Activated naive CD4-positive, alpha-beta T cell treated with anti-CD3 and anti-CD28 coated beads, Interleukin-2, amount 50 U/mL, for 24 hours (primary cell): Measurements from ENCODE around the gene BRD3.
A peak's percentile ranks its signal among the peaks of the same experiment; 100 is the strongest.
"Not testable (repeated sequence)": the region's sequence is repeated elsewhere in the genome, so short reads cannot be mapped to it uniquely, and the experiment has no call there.

Experiments
- H3K27ac Mint-ChIP-seq: one replicate; pipeline ENCODE4 v1.8.0; 2021; ENCODE audit warnings: mild to moderate bottlenecking, mixed read lengths
- H3K27me3 Mint-ChIP-seq: one replicate; pipeline ENCODE4 v1.8.0; 2021; ENCODE audit warnings: mixed read lengths
- H3K36me3 Mint-ChIP-seq: one replicate; pipeline ENCODE4 v1.8.0; 2021; ENCODE audit warnings: mixed read lengths
- H3K4me1 Mint-ChIP-seq: one replicate; pipeline ENCODE4 v1.8.0; 2021; ENCODE audit warnings: mixed read lengths
- H3K4me3 Mint-ChIP-seq: one replicate; pipeline ENCODE4 v1.8.0; 2021; ENCODE audit warnings: mild to moderate bottlenecking, mixed read lengths
- H3K9me3 Mint-ChIP-seq: one replicate; pipeline ENCODE4 v1.8.0; 2021; ENCODE audit warnings: mixed read lengths

Gene BRD3

GRCh38 chr9:134067904-134068743 is at the start of gene BRD3:
Gene BRD3 (minus strand): TSS chr9:134068026. CDS start chr9:134053477, 14,549 bp downstream.
- no peaks in the 10 kb centered on the region for H3K9me3 Mint-ChIP-seq
- H3K36me3 Mint-ChIP-seq: no peaks in the 10 kb centered on the region
- peaks cover 38% of the 10 kb centered on the region for H3K4me1 Mint-ChIP-seq
- H3K27me3 Mint-ChIP-seq: peaks cover 2% of the 10 kb centered on the region
- peak within 1 kb of the TSS; percentile 89 for H3K4me3 Mint-ChIP-seq
- H3K27ac Mint-ChIP-seq: peak within 1 kb of the TSS; percentile 80

GRCh38 chr9:134112561-134112960 is 44.7 kb upstream of the BRD3 start:
- Mint-ChIP-seq H3K36me3 (no peaks in the 10 kb centered on the region), H3K4me3 (no peak overlapping the region), H3K9me3 (no peaks in the 10 kb centered on the region), H3K4me1 (no peaks in the 10 kb centered on the region), H3K27ac (no peak overlapping the region), H3K27me3 (no peaks in the 10 kb centered on the region)

DNA sequence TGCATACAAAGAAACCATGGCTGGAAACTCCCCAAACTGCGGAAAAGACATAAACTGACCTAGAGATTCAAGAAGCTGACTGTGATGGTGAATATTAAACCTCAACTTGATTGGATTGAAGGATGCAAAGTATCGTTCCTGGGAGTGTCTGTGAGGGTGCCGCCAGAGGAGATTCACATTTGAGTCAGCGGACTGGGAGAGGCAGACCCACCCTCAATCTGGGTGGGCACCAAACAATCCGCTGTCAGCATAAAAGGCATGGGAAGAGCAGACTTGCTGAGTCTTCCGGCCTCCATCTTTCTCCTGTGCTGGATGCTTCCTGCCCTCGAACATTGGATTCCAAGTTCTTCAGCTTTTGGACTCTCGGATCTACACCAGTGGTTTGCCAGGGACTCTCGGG is 43.2 kb upstream of the BRD3 start:
- Mint-ChIP-seq H3K4me3 (no peak overlapping the region), H3K4me1 (no peaks in the 10 kb centered on the region), H3K9me3 (no peaks in the 10 kb centered on the region), H3K27me3 (no peaks in the 10 kb centered on the region), H3K27ac (no peak overlapping the region), H3K36me3 (no peaks in the 10 kb centered on the region)

DNA sequence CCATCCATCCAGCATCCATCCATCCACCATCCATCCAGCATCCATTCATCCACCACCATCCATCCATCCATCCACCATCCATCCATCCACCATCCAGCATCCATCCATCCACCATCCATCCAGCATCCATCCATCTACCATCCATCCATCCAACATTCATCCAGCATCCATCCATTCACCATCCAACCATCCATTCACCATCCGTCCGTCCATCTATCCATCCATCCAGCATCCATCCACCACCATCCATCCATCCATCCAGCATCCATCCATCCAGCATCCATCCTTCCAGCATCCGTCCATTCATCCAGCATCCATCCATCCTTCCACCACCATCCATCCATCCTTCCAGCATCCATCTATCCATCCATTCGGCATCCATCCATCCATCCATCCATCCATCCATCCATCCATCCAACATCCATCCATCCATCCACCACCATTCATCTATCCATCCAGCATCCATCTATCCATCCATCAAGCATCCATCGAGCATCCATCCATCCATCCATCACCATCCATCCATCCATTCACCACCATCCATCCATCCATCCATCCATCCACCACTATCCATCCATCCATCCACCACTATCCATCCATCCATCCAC is 35.7 kb upstream of the BRD3 start:
- Mint-ChIP-seq H3K9me3 (no peaks in the 10 kb centered on the region), H3K27me3 (peaks cover 7% of the 10 kb centered on the region), H3K36me3 (no peaks in the 10 kb centered on the region), H3K4me1 (no peaks in the 10 kb centered on the region), H3K4me3 (no peak overlapping the region), H3K27ac (no peak overlapping the region)

DNA sequence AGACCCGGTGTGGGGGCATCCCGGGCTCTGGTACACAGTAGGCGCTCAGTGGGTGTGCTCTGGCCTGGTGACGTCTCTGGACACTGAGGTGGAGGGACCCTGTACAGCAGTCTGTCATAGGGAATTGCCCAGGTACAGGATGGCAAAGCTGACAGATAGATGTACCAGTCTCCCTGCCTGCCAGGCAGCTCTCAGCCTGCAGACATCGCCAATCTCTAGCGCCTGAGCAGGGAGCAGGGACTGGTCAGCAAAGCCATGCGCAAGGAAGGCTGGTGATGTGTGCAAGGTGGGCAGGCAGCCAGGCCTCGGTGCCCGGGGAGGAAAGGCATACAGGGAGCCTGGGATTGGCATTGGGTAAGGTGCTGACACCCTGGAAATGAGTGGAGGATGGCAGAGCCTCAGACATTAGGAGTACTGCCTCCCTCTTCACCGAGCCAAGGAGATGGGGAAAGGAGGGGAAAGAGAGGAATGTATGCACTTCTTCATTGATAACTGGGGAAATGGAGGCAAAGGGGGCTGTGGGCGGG is 33.9 kb upstream of the BRD3 start:
- Mint-ChIP-seq H3K4me3 (no peak overlapping the region), H3K4me1 (no peaks in the 10 kb centered on the region), H3K27ac (no peak overlapping the region)

DNA sequence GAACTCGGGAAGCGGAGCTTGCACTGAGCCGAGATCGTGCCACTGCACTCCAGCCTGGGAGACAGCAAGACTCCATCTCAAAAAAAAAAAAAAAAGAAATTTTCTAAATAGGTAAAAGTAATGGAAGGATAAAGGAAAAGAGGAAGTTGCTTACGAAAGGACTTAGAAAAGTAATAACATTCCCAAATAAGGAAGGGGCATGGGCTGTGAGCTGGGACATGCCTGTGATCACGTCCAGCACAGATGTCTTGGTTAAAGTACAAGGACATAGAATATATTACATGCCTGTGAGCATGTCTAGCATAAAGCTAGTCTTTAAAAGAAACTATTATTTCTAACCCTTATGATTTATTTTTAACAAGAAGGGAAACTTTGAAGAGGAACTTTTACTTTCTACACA is 33.3 kb upstream of the BRD3 start:
- H3K36me3 Mint-ChIP-seq, H3K4me3 Mint-ChIP-seq, H3K9me3 Mint-ChIP-seq, H3K27ac Mint-ChIP-seq, H3K4me1 Mint-ChIP-seq, H3K27me3 Mint-ChIP-seq: not testable (repeated sequence)

More for the DNA sequence above, 33.9 kb upstream of the BRD3 start:
- Mint-ChIP-seq H3K9me3 (no peaks in the 10 kb centered on the region), H3K27me3 (peaks cover 7% of the 10 kb centered on the region), H3K36me3 (no peaks in the 10 kb centered on the region)

DNA sequence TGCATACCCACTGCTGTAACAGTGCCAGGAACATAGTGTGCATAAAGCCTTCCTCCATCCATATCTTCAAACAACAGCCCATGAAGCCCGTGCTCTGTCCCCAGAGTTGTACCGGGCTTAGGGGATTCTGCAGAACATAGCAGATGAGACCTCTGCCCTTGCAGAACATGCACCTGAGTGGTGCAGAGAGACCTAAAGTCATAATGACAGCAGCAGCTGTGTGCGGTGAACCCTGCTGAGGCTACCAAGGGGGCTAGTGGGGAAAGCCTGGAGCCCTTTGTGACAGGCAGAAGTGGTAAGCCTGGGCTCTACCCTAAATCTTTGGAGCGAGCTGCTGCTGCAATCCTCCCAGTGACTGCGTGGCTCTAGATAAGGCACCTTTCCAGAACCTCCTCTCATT is 32.2 kb upstream of the BRD3 start:
- Mint-ChIP-seq H3K36me3 (no peaks in the 10 kb centered on the region), H3K4me3 (no peak overlapping the region), H3K27me3 (peaks cover 4% of the 10 kb centered on the region), H3K27ac (no peak overlapping the region), H3K4me1 (no peaks in the 10 kb centered on the region), H3K9me3 (no peaks in the 10 kb centered on the region)

GRCh38 chr9:134099123-134099761 is 31.4 kb upstream of the BRD3 start:
- no peaks in the 10 kb centered on the region for H3K9me3 Mint-ChIP-seq
- H3K4me3 Mint-ChIP-seq: no peak overlapping the region
- no peaks in the 10 kb centered on the region for H3K4me1 Mint-ChIP-seq
- H3K27ac Mint-ChIP-seq: no peak overlapping the region
- H3K36me3 Mint-ChIP-seq: no peaks in the 10 kb centered on the region
- peaks cover 4% of the 10 kb centered on the region for H3K27me3 Mint-ChIP-seq

- Mint-ChIP-seq H3K9me3 (no peaks in the 10 kb centered on the region), H3K4me1 (no peaks in the 10 kb centered on the region), H3K27me3 (peaks cover 2% of the 10 kb centered on the region), H3K27ac (no peak overlapping the region), H3K4me3 (no peak overlapping the region), H3K36me3 (no peaks in the 10 kb centered on the region)
Observed at GRCh38 chr9:134089972-134090371, 22.1 kb upstream of the BRD3 start.

DNA sequence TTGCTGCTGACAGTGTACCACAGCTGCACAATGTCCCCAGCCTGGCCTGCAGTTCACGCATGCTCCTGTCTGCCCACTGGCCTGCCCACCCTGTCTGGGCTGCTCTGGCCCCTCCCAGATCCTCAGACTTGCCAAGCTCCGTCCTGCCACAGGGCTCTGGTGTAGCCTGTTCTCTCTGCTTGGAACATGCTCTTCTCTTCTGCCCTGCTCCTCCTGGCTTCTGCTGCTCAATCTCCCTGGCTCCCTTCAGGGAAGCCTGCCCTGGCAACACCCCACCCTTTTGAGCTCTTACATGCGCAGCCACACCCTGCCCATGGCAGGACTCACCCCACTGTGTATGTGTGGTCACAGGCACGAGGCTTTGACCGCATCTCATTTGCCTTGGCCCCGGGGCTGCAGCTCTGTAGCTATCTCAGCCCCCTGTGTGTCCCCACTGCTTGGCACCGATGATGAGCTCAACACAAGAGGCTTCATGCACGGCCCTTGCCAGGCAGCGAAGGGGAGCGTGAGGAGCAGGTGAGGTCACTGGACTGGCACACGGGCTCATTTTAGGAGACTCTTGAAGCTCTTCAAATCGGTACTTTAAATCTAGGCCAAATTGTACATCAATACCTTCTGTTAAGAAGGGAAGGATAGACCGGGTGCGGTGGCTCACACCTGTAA is 20.4 kb upstream of the BRD3 start:
- no peaks in the 10 kb centered on the region for H3K36me3 Mint-ChIP-seq
- H3K4me1 Mint-ChIP-seq: no peaks in the 10 kb centered on the region
- no peak overlapping the region for H3K4me3 Mint-ChIP-seq
- H3K9me3 Mint-ChIP-seq: no peaks in the 10 kb centered on the region
- H3K27me3 Mint-ChIP-seq: peaks cover 2% of the 10 kb centered on the region
- H3K27ac Mint-ChIP-seq: no peak overlapping the region

GRCh38 chr9:134085674-134086073 is 17.8 kb upstream of the BRD3 start:
- H3K27me3 Mint-ChIP-seq: peaks cover 3% of the 10 kb centered on the region
- no peaks in the 10 kb centered on the region for H3K4me1 Mint-ChIP-seq
- no peak overlapping the region for H3K4me3 Mint-ChIP-seq
- H3K9me3 Mint-ChIP-seq: no peaks in the 10 kb centered on the region
- H3K27ac Mint-ChIP-seq: peak overlapping the region; percentile 88
- H3K36me3 Mint-ChIP-seq: no peaks in the 10 kb centered on the region

GRCh38 chr9:134083451-134083850 is 15.6 kb upstream of the BRD3 start:
- Mint-ChIP-seq H3K9me3 (peaks cover 6% of the 10 kb centered on the region), H3K36me3 (no peaks in the 10 kb centered on the region), H3K27me3 (peaks cover 3% of the 10 kb centered on the region), H3K27ac (no peak overlapping the region), H3K4me3 (no peak overlapping the region), H3K4me1 (no peaks in the 10 kb centered on the region)

GRCh38 chr9:134076644-134077043 is 8.8 kb upstream of the BRD3 start:
- H3K4me1 Mint-ChIP-seq: no peaks in the 10 kb centered on the region
- H3K27ac Mint-ChIP-seq: no peak overlapping the region
- peaks cover 4% of the 10 kb centered on the region for H3K36me3 Mint-ChIP-seq
- H3K27me3 Mint-ChIP-seq: peaks cover 6% of the 10 kb centered on the region
- H3K4me3 Mint-ChIP-seq: no peak overlapping the region
- peaks cover 6% of the 10 kb centered on the region for H3K9me3 Mint-ChIP-seq

DNA sequence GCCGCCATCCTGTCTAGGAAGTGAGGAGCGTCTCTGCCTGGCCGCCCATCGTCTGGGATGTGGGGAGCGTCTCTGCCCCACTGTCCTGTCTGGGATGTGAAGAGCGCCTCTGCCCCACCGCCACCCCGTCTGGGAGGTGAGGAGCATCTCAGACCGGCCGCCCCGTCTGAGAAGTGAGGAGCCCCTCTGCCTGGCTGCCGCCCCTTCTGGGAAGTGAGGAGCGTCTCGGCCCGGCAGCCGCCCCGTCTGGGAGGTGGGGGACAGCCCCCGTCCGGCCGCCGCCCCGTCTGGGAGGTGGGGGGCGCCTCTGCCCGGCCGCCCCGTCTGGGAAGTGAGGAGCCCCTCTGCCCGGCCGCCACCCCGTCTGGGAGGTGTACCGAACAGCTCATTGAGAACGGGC is 7.9 kb upstream of the BRD3 start:
- not testable (repeated sequence) for H3K4me3 Mint-ChIP-seq, H3K9me3 Mint-ChIP-seq, H3K27ac Mint-ChIP-seq, H3K4me1 Mint-ChIP-seq, H3K27me3 Mint-ChIP-seq, H3K36me3 Mint-ChIP-seq

- Mint-ChIP-seq H3K4me1 (peaks cover 8% of the 10 kb centered on the region), H3K27me3 (peaks cover 4% of the 10 kb centered on the region), H3K27ac (no peak overlapping the region), H3K36me3 (peaks cover 4% of the 10 kb centered on the region), H3K9me3 (no peaks in the 10 kb centered on the region), H3K4me3 (no peak overlapping the region)
Observed at GRCh38 chr9:134073500-134073899, 5.7 kb upstream of the BRD3 start.

- not testable (repeated sequence) for H3K36me3 Mint-ChIP-seq, H3K27me3 Mint-ChIP-seq, H3K4me3 Mint-ChIP-seq, H3K9me3 Mint-ChIP-seq, H3K27ac Mint-ChIP-seq, H3K4me1 Mint-ChIP-seq
Observed at GRCh38 chr9:134072683-134073082, 4.9 kb upstream of the BRD3 start.
